ENCODE measurements around the gene TNS1. TPM values are rescaled to one million over a fixed set of nuclear protein-coding genes. Genes with fewer than 3 reads are reported as not detected.

Gene TNS1
- total RNA-seq, 1 donor from 2014 or later, result 1.6 TPM

DNA sequence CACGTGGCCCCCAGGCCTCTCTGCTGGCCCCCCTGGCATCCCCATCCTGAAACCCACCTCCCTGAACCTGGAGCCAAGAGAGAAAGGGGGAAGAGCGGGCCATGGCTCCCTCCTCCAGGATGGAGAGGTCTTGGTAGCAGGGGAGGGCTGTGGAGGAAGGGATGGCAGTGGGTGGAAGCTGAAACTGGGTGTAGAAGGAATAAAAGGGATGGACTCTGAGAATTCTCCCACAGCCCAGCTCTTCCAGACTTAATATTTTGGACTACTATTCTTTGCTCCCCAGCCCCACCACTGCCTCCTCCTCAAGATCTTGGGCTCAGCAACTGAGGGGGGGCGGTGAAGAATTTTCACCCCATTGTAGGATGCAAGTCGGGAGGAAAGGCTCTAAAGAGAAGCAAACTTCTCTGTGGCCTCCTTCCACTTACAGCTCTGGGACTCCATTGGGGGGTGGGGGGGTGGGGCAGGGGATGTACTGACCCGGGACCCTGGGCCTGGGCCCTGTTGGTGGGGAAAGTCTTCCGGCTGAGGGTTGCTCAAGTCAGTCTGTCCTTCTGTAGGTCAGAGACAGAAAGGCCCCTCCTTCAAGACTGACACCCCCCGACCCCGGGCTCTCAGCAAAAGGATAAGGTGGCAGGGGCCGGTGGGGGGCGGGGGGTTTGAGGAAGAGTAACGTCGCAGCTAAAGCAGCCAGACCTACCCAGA lies 501 bp downstream of the TNS1 start:
- Histone ChIP-seq H3K36me3 (ENCODE audit: control insufficient read depth, insufficient read depth, low read length) (no peaks in the 10 kb centered on the region), H3K4me3 (ENCODE audit: low read depth, low read length) (no peak overlapping the region), H3K27me3 (ENCODE audit: control insufficient read depth, insufficient read depth, low read length) (no peaks in the 10 kb centered on the region)
- DNase-seq (ENCODE audit: low read depth) (no peak), FAIRE-seq (no peak)
- TF ChIP-seq, protein P1, sequence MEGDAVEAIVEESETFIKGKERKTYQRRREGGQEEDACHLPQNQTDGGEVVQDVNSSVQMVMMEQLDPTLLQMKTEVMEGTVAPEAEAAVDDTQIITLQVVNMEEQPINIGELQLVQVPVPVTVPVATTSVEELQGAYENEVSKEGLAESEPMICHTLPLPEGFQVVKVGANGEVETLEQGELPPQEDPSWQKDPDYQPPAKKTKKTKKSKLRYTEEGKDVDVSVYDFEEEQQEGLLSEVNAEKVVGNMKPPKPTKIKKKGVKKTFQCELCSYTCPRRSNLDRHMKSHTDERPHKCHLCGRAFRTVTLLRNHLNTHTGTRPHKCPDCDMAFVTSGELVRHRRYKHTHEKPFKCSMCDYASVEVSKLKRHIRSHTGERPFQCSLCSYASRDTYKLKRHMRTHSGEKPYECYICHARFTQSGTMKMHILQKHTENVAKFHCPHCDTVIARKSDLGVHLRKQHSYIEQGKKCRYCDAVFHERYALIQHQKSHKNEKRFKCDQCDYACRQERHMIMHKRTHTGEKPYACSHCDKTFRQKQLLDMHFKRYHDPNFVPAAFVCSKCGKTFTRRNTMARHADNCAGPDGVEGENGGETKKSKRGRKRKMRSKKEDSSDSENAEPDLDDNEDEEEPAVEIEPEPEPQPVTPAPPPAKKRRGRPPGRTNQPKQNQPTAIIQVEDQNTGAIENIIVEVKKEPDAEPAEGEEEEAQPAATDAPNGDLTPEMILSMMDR (IDR thresholded peaks at IDR 0.05; ENCODE audit: insufficient read depth, low read length, severe bottlenecking), result no peak

DNA sequence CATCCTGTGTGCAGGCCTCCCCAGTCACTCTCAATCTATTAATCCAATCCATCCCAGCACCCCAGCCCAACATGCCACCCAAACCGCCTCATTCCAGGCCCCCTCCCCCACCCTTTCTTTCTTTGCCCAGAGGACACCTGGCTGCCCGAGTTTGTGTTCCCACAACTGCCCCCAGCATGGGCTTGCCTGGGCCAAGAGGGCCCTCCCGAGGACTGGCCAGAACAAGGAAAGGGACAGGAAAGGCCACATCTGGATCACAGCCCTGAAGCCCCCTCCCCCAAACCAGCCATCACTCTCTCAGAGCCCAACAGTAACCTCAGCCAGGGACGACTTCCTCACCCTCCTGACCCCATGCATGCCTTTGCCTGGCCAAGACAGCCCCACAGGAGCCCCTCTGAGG lies 1.2 kb downstream of the TNS1 start:
- Histone ChIP-seq H3K27me3 (ENCODE audit: control insufficient read depth, insufficient read depth, low read length) (no peaks in the 10 kb centered on the region), H3K36me3 (ENCODE audit: control insufficient read depth, insufficient read depth, low read length) (no peaks in the 10 kb centered on the region), H3K4me3 (ENCODE audit: low read depth, low read length) (no peak overlapping the region)
- no peak for DNase-seq (ENCODE audit: low read depth)
- FAIRE-seq, result no peak
- TF ChIP-seq, protein P1 (IDR thresholded peaks at IDR 0.05; ENCODE audit: insufficient read depth, low read length, severe bottlenecking), result no peak

DNA sequence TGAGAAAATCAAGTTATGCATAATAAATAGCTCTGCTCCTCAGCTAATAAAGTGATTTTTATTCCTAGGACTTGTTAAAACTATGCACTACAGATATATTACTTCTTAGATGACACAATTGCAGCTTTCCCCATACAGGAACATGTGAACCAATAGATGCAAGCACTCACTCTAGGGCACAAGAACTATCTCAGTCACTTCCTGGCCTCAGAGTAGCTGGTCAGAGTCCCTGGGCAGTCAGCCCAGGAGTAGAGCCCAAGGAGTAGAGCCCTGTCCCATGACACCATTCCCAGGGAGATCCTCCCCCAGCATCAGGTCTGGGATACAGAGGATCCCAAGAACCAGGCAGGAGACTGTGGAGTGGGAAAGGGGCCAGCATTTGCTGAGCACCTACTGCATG lies 2.7 kb downstream of the TNS1 start:
- DNase-seq (ENCODE audit: low read depth) (no peak), FAIRE-seq (no peak)
- Histone ChIP-seq H3K4me3 (ENCODE audit: low read depth, low read length) (no peak overlapping the region), H3K36me3 (ENCODE audit: control insufficient read depth, insufficient read depth, low read length) (no peaks in the 10 kb centered on the region), H3K27me3 (ENCODE audit: control insufficient read depth, insufficient read depth, low read length) (no peaks in the 10 kb centered on the region)
- TF ChIP-seq, protein P1 (IDR thresholded peaks at IDR 0.05; ENCODE audit: insufficient read depth, low read length, severe bottlenecking), result no peak

DNA sequence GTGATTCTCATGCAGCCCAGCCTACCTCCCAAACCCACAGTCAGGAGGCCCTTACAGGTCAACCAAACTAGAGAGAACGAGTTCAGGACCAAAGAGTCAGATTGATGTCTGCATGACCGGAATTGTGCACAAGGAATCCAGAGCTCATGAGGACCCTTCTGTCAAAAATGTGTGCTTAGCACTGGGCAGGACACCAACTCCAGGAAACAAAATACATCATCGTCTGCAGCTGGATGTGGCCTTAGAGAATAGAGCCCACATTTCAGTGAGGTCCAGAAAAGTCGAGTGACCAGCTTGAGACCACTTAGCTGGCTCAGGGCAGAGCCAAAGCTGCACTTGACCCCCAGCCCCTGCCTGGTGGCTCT lies 3.2 kb downstream of the TNS1 start:
- H3K4me3 ChIP-seq (ENCODE audit: low read depth, low read length), result no peak overlapping the region
- DNase-seq (ENCODE audit: low read depth) (no peak), FAIRE-seq (no peak)
- H3K36me3 ChIP-seq (ENCODE audit: control insufficient read depth, insufficient read depth, low read length), result no peaks in the 10 kb centered on the region
- no peaks in the 10 kb centered on the region for H3K27me3 ChIP-seq (ENCODE audit: control insufficient read depth, insufficient read depth, low read length)
- TF ChIP-seq, protein P1 (IDR thresholded peaks at IDR 0.05; ENCODE audit: insufficient read depth, low read length, severe bottlenecking), result no peak

DNA sequence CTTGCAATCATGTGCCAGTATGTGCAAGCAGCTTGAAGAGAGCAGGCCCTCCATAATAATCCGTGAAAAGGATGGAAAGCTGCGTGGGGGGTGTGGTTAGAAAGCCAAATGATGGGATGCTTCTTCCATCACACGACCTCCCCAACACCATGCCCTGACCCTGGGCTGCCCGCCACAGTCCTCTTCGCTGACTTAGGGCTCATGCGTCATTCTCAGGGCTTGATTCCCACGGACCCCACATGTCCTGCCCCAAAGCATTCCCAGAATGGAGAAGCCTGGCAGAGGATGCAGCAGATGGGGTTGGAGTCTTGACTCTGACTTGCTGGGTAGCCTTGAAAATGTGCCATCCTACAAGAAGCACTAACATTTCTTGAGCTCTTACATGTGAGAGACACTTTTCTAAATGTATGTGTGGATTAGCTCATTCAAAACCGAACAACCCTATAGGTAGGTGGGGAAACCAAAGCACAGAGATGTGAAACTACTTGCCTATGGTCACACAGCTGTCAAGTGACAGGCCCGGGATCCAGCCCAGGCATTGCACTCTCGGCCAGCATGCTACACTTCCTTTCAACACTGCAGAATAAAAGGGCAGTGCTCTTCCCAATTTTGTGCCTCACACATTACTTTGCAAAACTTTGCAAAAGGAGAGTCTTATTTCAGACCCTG lies 3.7 kb downstream of the TNS1 start:
- H3K4me3 ChIP-seq (ENCODE audit: low read depth, low read length), result no peak overlapping the region
- DNase-seq (ENCODE audit: low read depth), result no peak
- no peak for FAIRE-seq
- H3K27me3 ChIP-seq (ENCODE audit: control insufficient read depth, insufficient read depth, low read length), result no peaks in the 10 kb centered on the region
- H3K36me3 ChIP-seq (ENCODE audit: control insufficient read depth, insufficient read depth, low read length), result no peaks in the 10 kb centered on the region
- TF ChIP-seq, protein P1 (IDR thresholded peaks at IDR 0.05; ENCODE audit: insufficient read depth, low read length, severe bottlenecking), result no peak
